Body of pancreas (tissue), 4 donors: Measurements from ENCODE around the gene YPEL5. TPM values are rescaled to one million over a fixed set of nuclear protein-coding genes. Genes with fewer than 3 reads are reported as not detected.

Experiments
- ATAC-seq: fragments of 150-250 bp; one replicate; pipeline ENCODE4 v1.9.1; 2016
- DNase-seq, 4 donors: peaks; one replicate each; pipeline ENCODE4 v3.0.0-alpha.2; 2019
- H3K27ac ChIP-seq, 4 donors: fragments of 200-600 bp; sonication (generic); 1 replicate in 3 of 4; 2 replicates in 1 of 4; pipeline versions ENCODE4 v1.5.1 to v1.6.1; 2016 to 2019; ENCODE audit warnings: mild to moderate bottlenecking in 1 of 4, mixed read lengths in 1 of 4, moderate library complexity in 1 of 4
- H3K27me3 ChIP-seq, 2 donors: fragments of 200-600 bp; sonication (generic); one replicate each; pipeline ENCODE4 v1.6.0; 2016; ENCODE audit warnings: mild to moderate bottlenecking in 1 of 2
- H3K36me3 ChIP-seq, 2 donors: fragments of 200-600 bp; sonication (generic); replicated peaks in 1 of 2; 2 replicates each; pipeline ENCODE4 v1.5.1; 2016; ENCODE audit warnings: low read depth in 2 of 2; ENCODE audit not compliant: insufficient read depth in 1 of 2
- H3K4me1 ChIP-seq: fragments of 200-600 bp; sonication (generic); one replicate; pipeline ENCODE4 v1.6.0; 2016
- H3K4me3 ChIP-seq, 2 donors: fragments of 200-600 bp; sonication (generic); 1 replicate in 1 of 2; 2 replicates in 1 of 2; pipeline ENCODE4 v1.5.1; 2016 to 2019
- H3K9me3 ChIP-seq, 3 donors: fragments of 200-600 bp; sonication (generic); 1 replicate in 2 of 3; 2 replicates in 1 of 3; pipeline ENCODE4 v1.5.1; 2016
- POLR2A ChIP-seq, 3 donors: fragments of 450-650 bp; IDR thresholded peaks; one replicate each; pipeline ENCODE4 v1.6.1; 2016; ENCODE audit warnings: antibody characterized with exemption in 3 of 3, mild to moderate bottlenecking in 2 of 3
- WGBS, 2 donors: methylation state at CpG; one replicate each; pipeline ENCODE4 v1.1.5; 2017; 5-methylcytosine and 5-hydroxymethylcytosine counted together
- intact Hi-C: fragments of 100-400 bp; cut with DNase I; formaldehyde crosslinking; loops from one replicate; pipeline ENCODE4 v1.15.1; 2023
- total RNA-seq, 2 donors: library from RNA; depleted of rRNA; stranded (reverse); fragments of >200 nt; gene quantifications; one replicate each; pipeline ENCODE4 v1.1.0, GENCODE V29; 2016
- TF ChIP-seq, protein P1 (sequence below), 7 experiments: fragments of 450-650 bp in 4 of 7; fragments of 200-600 bp in 3 of 7; sonication (generic) in 3 of 7; IDR thresholded peaks; one replicate each; pipeline ENCODE4 v1.5.1; 2016 to 2019; ENCODE audit warnings: antibody characterized with exemption in 7 of 7

Gene YPEL5
- total RNA-seq, 2 donors from 2014 or later = 29.3 to 36.6 TPM

DNA sequence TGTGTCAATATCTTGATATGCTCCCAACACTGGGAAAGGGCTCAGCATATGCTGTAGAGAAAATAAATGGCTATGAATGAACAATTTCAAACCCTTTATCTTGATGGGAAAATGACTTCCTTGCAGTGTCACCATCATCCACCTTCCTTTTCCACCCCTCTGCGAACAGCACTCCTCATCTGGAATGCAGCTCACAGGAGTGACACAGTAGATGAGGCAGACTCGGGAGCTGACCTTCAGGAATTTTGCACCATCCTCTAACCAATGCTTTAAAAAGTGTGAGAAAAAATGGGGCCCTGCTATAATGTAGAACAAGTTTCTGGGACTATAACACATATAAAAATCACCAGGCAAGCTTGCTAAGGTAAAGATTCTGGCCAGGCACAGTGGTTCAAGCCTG, 41.3 kb upstream of the YPEL5 start:
- no peak for TF ChIP-seq POLR2A (IDR thresholded peaks at IDR 0.05)
- TF ChIP-seq, protein P1, sequence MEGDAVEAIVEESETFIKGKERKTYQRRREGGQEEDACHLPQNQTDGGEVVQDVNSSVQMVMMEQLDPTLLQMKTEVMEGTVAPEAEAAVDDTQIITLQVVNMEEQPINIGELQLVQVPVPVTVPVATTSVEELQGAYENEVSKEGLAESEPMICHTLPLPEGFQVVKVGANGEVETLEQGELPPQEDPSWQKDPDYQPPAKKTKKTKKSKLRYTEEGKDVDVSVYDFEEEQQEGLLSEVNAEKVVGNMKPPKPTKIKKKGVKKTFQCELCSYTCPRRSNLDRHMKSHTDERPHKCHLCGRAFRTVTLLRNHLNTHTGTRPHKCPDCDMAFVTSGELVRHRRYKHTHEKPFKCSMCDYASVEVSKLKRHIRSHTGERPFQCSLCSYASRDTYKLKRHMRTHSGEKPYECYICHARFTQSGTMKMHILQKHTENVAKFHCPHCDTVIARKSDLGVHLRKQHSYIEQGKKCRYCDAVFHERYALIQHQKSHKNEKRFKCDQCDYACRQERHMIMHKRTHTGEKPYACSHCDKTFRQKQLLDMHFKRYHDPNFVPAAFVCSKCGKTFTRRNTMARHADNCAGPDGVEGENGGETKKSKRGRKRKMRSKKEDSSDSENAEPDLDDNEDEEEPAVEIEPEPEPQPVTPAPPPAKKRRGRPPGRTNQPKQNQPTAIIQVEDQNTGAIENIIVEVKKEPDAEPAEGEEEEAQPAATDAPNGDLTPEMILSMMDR (IDR thresholded peaks at IDR 0.05) = no peak
- Histone ChIP-seq H3K9me3 (no peaks in the 10 kb centered on the region), H3K27ac (no peak overlapping the region), H3K4me3 (no peak overlapping the region), H3K36me3 (no peaks in the 10 kb centered on the region), H3K27me3 (no peaks in the 10 kb centered on the region), H3K4me1 (no peaks in the 10 kb centered on the region)
- DNase-seq = no peak
- 72 to 75% methylated on average over 2 of the region's 2 CpGs for WGBS, 2 donors
- intact Hi-C loops = no loop called here
- no peak for ATAC-seq

DNA sequence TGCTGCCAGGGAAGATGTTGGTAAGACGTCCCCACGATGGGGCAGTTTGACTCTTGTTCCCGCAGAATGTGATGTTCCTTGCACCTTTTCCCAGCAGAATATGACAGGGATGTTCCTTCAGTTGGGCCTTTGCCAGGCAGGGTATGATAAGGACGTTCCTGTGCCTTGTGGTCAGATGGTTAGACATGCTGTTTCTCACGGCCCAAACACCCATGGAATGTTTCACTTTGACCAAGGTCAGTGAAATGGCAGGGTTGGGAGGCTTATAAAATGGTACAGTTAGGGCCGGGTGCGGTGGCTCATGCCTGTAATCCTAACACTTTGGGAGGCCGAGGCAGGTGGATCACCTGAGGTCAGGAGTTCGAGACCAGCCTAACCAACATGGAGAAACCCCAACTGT, 40.3 kb upstream of the YPEL5 start:
- TF ChIP-seq, protein P1 (IDR thresholded peaks at IDR 0.05) = no peak
- TF ChIP-seq POLR2A (IDR thresholded peaks at IDR 0.05) = no peak

DNA sequence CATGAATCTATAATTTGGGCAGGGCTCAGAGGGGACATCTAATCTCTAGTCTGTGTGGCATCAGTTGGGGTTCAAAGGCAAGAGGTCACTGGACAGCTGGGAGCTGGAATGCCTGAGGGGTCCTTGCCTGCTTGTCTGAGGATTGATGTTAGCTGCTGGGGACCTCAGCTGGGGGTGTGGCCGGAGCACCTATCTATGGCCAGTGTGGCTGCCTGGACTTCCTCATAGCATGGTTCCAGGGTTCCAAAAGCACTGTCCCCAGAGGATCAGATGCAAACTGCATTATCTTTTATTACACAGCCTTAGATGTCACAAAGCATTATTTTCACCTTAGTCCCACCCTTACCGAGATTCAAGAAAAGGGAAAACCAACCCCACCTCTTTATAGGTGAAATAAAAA, 38.6 kb upstream of the YPEL5 start:
- Histone ChIP-seq H3K27me3 (no peaks in the 10 kb centered on the region), H3K36me3 (no peaks in the 10 kb centered on the region), H3K9me3 (no peaks in the 10 kb centered on the region), H3K4me3 (no peak overlapping the region), H3K4me1 (no peaks in the 10 kb centered on the region), H3K27ac (no peak overlapping the region)
- TF ChIP-seq, protein P1 (IDR thresholded peaks at IDR 0.05) = no peak
- TF ChIP-seq POLR2A (IDR thresholded peaks at IDR 0.05) = no peak
- no peak for ATAC-seq
- WGBS, 2 donors = 69 to 78% methylated on average over 2 of the region's 2 CpGs
- DNase-seq = no peak
- intact Hi-C loops = no loop called here

More for the DNA sequence above, 40.3 kb upstream of the YPEL5 start:
- H3K36me3 ChIP-seq = no peaks in the 10 kb centered on the region
- no peaks in the 10 kb centered on the region for H3K4me1 ChIP-seq
- no peak overlapping the region for H3K4me3 ChIP-seq
- intact Hi-C loops = no loop called here
- no peak for DNase-seq
- no peak for ATAC-seq
- H3K9me3 ChIP-seq = no peaks in the 10 kb centered on the region
- H3K27me3 ChIP-seq = no peaks in the 10 kb centered on the region
- H3K27ac ChIP-seq = no peak overlapping the region
- 62 to 70% methylated on average over 8 to 9 of the region's 9 CpGs for WGBS, 2 donors

DNA sequence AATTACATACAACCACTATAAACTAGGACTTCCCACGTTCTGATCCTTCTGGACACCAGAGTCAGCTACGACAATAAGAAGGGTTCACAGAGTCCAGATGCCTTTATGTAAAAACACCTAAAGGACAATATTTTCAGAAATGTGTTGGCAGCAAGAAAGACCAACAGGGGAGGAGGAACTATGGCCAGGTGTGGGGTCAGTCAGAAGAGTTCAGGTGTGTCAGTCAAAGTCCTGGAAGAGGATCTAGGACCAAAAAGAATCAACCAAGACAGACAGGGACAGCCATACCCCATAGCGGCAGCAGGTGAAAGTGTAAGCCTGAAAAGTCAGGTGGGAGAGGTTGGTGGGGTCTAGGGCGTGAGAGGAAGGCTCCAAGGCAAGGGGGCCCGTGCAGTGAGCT, 38.0 kb upstream of the YPEL5 start:
- no peak for TF ChIP-seq POLR2A (IDR thresholded peaks at IDR 0.05)
- TF ChIP-seq, protein P1 (IDR thresholded peaks at IDR 0.05) = no peak
- no peaks in the 10 kb centered on the region for H3K27me3 ChIP-seq
- H3K36me3 ChIP-seq = no peaks in the 10 kb centered on the region
- no peak overlapping the region for H3K4me3 ChIP-seq
- H3K27ac ChIP-seq = no peak overlapping the region
- no peaks in the 10 kb centered on the region for H3K9me3 ChIP-seq
- intact Hi-C loops = no loop called here
- no peak for DNase-seq
- WGBS, 2 donors = 67 to 75% methylated on average over 5 of the region's 5 CpGs
- ATAC-seq = no peak
- peaks cover 5% of the 10 kb centered on the region for H3K4me1 ChIP-seq

DNA sequence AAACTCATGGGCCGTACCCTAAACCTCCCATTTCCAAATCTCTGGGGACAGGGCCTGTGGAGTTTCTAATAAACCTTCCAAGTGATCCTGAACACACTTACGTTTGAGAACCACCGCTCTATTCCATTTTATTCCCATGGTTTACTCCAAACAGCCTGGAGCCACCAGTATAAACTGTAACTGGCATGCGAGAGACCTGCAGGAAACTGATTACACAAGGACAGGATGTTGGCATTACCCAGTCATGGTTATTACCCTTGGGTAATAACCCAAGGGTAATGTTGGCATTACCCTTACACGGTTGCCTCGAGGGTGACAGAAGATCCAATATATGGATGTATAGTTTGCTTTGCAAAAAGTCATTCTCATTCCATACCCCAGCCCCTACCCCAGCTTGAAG, 37.0 kb upstream of the YPEL5 start:
- TF ChIP-seq POLR2A (IDR thresholded peaks at IDR 0.05) = no peak
- TF ChIP-seq, protein P1 (IDR thresholded peaks at IDR 0.05) = no peak
- H3K9me3 ChIP-seq = no peaks in the 10 kb centered on the region
- H3K27me3 ChIP-seq = no peaks in the 10 kb centered on the region
- H3K27ac ChIP-seq = no peak overlapping the region
- H3K4me1 ChIP-seq = peaks cover 8% of the 10 kb centered on the region
- intact Hi-C loops = no loop called here
- WGBS, 2 donors = 78% methylated on average over 6 of the region's 6 CpGs
- ATAC-seq = no peak
- no peaks in the 10 kb centered on the region for H3K36me3 ChIP-seq
- H3K4me3 ChIP-seq = no peak overlapping the region
- no peak for DNase-seq
